Stimulated activated CD4-positive, alpha-beta T cell treated with anti-CD3 and anti-CD28 coated beads, Interleukin-1b, Interleukin-23, amount 100 ng/mL, for 1 hour (primary cell): ENCODE measurements around the gene TAS2R40.

ENCODE experiments used
- DNase-seq, 2 donors: peaks; one replicate each; pipeline ENCODE4 v3.0.0-alpha.2; 2020; ENCODE audit warnings: low read depth in 2 of 2

TAS2R40 gene

GRCh38 chr7:143223784-143224183 lies 1.9 kb downstream of the TAS2R40 start:
- no peak for DNase-seq

- no peak for DNase-seq
Observed at GRCh38 chr7:143225047-143225446, 3.2 kb downstream of the TAS2R40 start.

- no peak for DNase-seq
Observed at GRCh38 chr7:143227806-143228205, 6.0 kb downstream of the TAS2R40 start.

GRCh38 chr7:143229054-143229790 lies 7.4 kb downstream of the TAS2R40 start:
- DNase-seq, result no peak

- DNase-seq, result no peak
Observed at GRCh38 chr7:143230602-143231457, 9.0 kb downstream of the TAS2R40 start.

GRCh38 chr7:143233816-143234532 lies 12.1 kb downstream of the TAS2R40 start:
- no peak for DNase-seq

GRCh38 chr7:143234533-143234875 lies 12.7 kb downstream of the TAS2R40 start:
- no peak for DNase-seq

GRCh38 chr7:143235561-143235960 lies 13.7 kb downstream of the TAS2R40 start:
- no peak for DNase-seq

- no peak for DNase-seq
Observed at GRCh38 chr7:143236408-143236990, 14.7 kb downstream of the TAS2R40 start.

GRCh38 chr7:143237366-143237765 lies 15.5 kb downstream of the TAS2R40 start:
- no peak for DNase-seq

- DNase-seq, result no peak
Observed at GRCh38 chr7:143238289-143238980, 16.6 kb downstream of the TAS2R40 start.

GRCh38 chr7:143239813-143240212 lies 18.0 kb downstream of the TAS2R40 start:
- no peak for DNase-seq

- DNase-seq, result peak; percentile 34 to 50
Observed at GRCh38 chr7:143240291-143241168, 18.7 kb downstream of the TAS2R40 start.

GRCh38 chr7:143242306-143242705 lies 20.5 kb downstream of the TAS2R40 start:
- no peak for DNase-seq

GRCh38 chr7:143243111-143243510 lies 21.3 kb downstream of the TAS2R40 start:
- no peak for DNase-seq

GRCh38 chr7:143243614-143244013 lies 21.8 kb downstream of the TAS2R40 start:
- no peak for DNase-seq

GRCh38 chr7:143244321-143244720 lies 22.5 kb downstream of the TAS2R40 start:
- no peak for DNase-seq

- no peak for DNase-seq
Observed at GRCh38 chr7:143245123-143245522, 23.3 kb downstream of the TAS2R40 start.

- DNase-seq, result no peak
Observed at GRCh38 chr7:143247372-143247771, 25.5 kb downstream of the TAS2R40 start.

GRCh38 chr7:143248761-143249354 lies 27.0 kb downstream of the TAS2R40 start:
- no peak for DNase-seq
